GM19372 (cell line): Measurements from ENCODE around the gene TRIM42.

Source experiments
- ATAC-seq: cut with Tn5 transposase; IDR thresholded peaks from one replicate; pipeline ENCODE4 v1.9.1; 2021; ENCODE audit warnings: mild to moderate bottlenecking, low read depth, moderate library complexity; ENCODE audit not compliant: unreplicated experiment

Gene TRIM42

GRCh38 chr3:140709751-140710150, 31.9 kb downstream of the TRIM42 start:
- ATAC-seq: no peak

- ATAC-seq: no peak
Observed at GRCh38 chr3:140710711-140711389, 33.0 kb downstream of the TRIM42 start.

GRCh38 chr3:140711390-140712035, 33.6 kb downstream of the TRIM42 start:
- no peak for ATAC-seq

- no peak for ATAC-seq
Observed at GRCh38 chr3:140712301-140712700, 34.4 kb downstream of the TRIM42 start.

- ATAC-seq: no peak
Observed at GRCh38 chr3:140715035-140715434, 37.2 kb downstream of the TRIM42 start.

GRCh38 chr3:140717921-140718320, 40.1 kb downstream of the TRIM42 start:
- ATAC-seq: no peak

- ATAC-seq: no peak
Observed at GRCh38 chr3:140719841-140720614, 42.2 kb downstream of the TRIM42 start.

- ATAC-seq: no peak
Observed at GRCh38 chr3:140723576-140723975, 45.7 kb downstream of the TRIM42 start.

- peak; percentile 77 for ATAC-seq
Observed at GRCh38 chr3:140724856-140725812, 47.3 kb downstream of the TRIM42 start.

- no peak for ATAC-seq
Observed at GRCh38 chr3:140726066-140726465, 48.2 kb downstream of the TRIM42 start.

GRCh38 chr3:140727886-140728285, 50.0 kb downstream of the TRIM42 start:
- no peak for ATAC-seq

- ATAC-seq: peak; percentile 98
Observed at GRCh38 chr3:140731440-140732119, 53.7 kb downstream of the TRIM42 start.

- no peak for ATAC-seq
Observed at GRCh38 chr3:140733623-140734022, 55.8 kb downstream of the TRIM42 start.

GRCh38 chr3:140736863-140737460, 59.1 kb downstream of the TRIM42 start:
- no peak for ATAC-seq

- ATAC-seq: no peak
Observed at GRCh38 chr3:140742116-140742515, 64.3 kb downstream of the TRIM42 start.

GRCh38 chr3:140748171-140748570, 70.3 kb downstream of the TRIM42 start:
- ATAC-seq: no peak

- ATAC-seq: no peak
Observed at GRCh38 chr3:140748903-140749302, 71.0 kb downstream of the TRIM42 start.
